NCI-H1105 treated with DMSO at 0.1 percent for 48 hours (cell line): ENCODE results near the gene TMTC2.
"Not testable (repeated sequence)": the region's sequence is repeated elsewhere in the genome, so short reads cannot be mapped to it uniquely, and the experiment has no call there.

Experiments used
- DNase-seq: peaks from one replicate; lab custom pipeline; 2025; lab: John Stamatoyannopoulos, UW

Gene TMTC2

DNA sequence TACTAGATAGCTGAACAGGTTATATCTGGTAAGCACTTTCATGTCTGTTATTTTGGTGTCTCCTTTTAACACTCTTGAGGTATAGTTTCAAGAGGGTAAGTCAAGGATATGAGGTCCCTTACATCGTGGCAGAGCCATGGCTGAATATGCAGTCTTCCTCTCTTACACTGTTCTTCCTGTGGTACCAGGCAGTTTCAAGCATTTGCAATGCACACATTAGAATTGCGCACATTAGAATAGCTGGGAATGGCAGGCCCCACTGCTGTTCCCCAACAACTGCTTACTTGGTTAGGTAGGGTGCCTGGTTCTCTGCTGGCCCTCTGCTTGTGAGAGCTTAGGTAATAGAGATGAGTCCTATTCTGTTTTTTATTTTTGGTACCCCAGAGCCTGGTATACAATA, 41.2 kb downstream of the TMTC2 start:
- DNase-seq, result no peak

- no peak for DNase-seq
Observed at GRCh38 chr12:82728710-82729109, 42.0 kb downstream of the TMTC2 start.

DNA sequence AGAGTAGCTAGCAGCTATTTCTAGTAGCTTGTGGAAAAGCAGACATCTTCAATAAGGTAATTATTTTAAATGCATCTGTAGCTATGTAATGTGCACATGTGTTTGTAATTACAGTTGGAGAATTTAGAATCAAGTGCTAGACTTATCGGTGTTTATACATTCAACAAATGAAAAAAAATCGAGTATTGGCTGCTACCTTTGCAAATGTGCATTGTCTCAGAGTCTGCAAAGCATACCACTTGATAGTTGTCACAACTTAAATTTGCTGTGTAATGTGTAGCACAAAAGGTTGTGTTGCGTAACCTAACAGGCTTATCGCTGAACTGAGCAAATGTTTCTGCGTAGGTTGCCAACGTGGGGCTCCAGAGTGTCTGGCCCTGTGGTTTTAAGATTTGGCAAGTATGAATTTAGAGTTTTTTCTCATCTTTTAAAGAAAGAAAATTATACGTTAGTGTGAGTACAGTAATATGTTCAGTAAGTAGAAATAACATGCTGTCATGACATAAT, 44.3 kb downstream of the TMTC2 start:
- DNase-seq, result peak; percentile 68

DNA sequence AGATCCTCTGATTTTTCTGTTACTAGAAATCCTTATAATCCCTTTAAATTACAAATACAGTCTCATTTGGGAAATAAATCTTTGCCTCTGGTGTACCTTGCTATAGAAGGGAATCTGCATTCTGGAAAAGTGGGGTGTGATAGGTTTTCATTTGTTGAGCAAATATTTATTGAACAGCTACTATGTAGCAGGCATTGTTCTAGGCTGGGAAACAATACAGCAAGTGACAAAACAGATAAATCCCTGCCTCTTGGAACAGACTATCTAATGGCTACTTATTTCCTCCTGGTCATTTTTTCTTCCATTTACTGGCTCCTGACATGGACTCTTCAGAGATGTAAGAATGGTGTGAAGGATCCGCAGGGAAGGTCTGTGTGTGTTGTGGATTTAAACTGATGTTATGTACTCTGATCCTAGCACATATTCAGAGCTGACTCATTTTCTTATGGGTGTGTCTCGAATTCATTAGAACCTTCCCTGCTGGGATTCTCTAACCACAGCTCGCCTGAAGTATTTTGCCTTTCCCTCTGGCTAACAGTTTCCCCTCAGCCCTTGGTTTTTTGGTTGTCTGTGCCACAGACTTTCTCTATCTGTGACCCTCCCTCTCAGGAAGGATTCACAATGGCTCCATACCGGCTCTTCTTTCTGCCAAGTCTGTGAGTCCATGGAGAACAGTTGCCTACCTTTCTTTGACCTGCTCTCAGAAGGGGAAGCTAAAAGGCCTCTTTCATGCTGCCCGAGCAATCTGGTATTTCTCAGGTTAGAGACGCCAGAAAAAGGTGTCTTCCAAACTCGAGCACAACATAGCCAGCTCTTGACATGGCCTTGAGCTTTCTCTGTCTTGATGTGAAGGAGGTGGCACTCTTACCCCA, 53.7 kb downstream of the TMTC2 start:
- DNase-seq, result no peak

DNA sequence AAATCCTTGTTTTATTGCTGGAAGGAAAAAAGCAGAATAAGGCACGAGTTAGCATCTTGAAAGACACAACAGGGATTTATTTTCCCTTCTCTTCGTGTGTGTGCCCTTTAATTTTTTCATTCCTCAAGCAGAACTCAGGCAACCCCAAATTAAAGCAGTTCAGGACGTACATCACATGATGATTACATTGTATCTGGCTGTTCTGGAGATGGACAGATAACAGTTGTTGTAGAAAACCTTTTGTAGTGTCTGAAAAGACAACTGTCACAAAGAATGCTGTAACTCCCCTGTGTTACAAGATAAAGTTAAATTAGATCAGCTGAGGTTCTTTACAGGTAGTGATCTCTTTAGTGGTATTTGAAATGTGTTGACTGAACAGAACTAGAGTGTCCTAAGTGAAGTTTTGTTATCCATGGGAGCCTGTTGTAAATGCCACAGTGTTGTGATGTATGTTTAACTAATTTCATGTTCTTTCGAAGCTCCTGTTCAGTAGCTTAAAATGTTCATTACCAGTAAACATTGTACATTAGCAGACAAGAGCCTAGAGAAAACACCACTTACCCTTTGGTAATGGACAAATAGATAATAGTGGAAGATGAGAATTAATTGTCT, 58.5 kb downstream of the TMTC2 start:
- DNase-seq, result peak; percentile 71

DNA sequence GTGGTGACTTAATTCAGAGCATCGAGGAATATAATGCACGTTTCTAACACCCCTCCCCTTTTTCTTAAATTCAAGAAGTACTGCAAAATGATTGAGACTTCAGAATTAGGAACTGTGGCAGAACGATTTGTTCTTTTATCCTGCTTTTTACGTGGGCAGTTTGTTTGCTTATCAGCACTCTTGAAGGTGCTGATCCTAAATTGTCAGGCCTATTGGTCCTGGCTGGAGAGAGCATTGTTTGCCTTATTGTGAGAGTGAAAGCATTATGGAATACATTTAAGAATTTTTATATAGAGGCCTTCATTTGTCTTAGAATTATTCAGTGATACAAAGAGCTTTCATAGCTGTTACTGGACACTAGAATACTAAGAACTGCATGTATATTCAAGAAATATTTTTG, 59.1 kb downstream of the TMTC2 start:
- peak; percentile 69 for DNase-seq

DNA sequence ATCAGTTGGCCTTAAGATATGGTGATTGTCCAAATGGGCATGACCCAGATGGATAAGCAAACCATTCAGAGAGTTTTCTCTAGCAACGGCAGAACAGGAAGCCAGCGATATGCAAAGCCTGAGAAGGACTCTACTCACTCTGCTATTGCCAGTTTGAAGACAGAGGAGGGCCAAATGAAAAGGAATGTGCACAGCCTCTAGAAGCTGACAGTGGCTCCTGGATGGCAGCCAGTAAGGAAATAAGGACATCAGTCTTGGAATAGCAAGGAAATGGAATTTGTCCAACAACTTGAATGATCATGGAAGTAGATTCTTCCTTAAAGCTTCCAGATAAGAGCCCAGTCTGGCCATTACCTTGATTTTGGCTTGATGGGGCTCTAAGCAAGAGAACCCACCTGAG, 60.0 kb downstream of the TMTC2 start:
- no peak for DNase-seq

DNA sequence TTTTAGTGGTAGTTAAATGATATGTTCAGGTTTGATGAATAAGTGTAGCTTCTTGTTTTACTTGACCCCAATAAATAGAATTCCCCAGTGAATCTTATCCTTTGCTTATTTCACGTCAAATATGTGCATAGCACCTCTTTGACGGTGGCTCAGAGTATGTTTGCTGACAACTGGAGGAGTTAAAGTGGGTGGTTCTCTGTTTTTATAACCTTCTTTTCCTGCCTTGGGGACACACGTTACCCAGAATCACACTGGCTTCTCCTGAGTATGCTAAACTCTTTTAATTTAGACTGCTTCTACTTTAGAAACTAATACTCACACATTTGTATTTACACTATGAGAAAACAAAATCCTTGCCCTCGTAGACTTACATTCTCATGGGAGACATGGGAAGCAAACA, 62.3 kb downstream of the TMTC2 start:
- no peak for DNase-seq

- DNase-seq, result no peak
Observed at GRCh38 chr12:82754856-82755255, 68.2 kb downstream of the TMTC2 start.

DNA sequence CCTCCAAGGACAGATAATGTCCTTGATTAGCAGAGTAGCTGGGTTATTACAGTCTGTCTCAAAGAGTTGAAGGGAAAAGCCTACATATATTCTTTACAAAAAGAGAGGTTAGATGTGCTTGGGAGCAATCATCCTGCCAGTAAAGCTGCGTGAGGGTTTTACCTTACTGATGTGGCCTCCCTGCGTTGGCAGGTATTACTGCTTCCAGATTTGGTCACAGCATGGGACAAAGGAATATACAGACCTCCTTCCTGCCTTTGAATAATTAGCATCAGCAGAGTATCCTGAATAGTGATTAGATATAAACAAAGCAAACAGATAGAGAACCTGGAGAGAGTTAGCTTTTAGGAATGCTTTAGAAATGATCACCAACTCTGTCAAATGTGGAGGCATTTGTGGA, 69.6 kb downstream of the TMTC2 start:
- DNase-seq, result no peak

DNA sequence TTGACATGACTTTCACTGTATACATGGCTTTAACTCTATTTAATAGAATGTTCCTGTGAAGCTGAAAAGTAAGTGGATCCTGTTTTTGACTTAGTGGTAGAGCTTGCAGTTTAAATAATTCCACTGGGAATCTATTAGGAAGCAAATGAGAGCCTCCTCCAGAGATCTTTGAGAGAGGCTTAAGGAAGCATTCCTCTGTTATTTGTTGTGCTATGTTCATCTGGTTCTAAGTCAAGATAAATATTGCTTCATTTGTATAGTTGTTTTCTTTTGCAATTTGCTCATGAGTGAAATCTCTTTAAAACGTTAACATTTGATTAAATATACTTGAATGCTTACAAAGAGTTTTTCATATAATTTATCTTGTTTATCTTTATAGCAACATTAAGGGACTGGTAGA, 70.4 kb downstream of the TMTC2 start:
- no peak for DNase-seq

GRCh38 chr12:82757656-82758055, 71.0 kb downstream of the TMTC2 start:
- no peak for DNase-seq

- peak; percentile 53 for DNase-seq
Observed at GRCh38 chr12:82758749-82759330, 72.1 kb downstream of the TMTC2 start.

- DNase-seq, result no peak
Observed at GRCh38 chr12:82760423-82760822, 73.7 kb downstream of the TMTC2 start.

- DNase-seq, result not testable (repeated sequence)
Observed at GRCh38 chr12:82765206-82765605, 78.5 kb downstream of the TMTC2 start.

- no peak for DNase-seq
Observed at GRCh38 chr12:82765971-82766705, 79.4 kb downstream of the TMTC2 start.

GRCh38 chr12:82774666-82775065, 88.0 kb downstream of the TMTC2 start:
- DNase-seq, result no peak

DNA sequence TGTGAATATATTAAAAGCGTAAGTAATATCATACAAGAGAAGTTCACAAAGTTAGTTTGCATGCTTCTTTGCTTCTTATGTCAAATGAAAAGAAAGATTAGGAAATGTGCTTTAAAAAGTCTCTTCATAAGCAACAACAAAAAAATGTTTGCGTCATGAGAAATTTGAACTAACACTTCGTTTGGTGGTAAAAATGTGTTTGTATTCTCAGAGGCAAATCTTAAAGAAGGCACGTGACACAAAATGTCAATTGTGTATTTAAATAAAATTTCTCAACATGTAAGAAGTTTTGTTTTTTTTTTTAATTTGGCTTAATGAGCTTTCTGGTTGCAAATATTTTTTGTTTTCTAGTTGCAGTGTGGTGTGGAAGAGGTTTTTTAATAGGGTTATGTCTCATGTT, 93.8 kb downstream of the TMTC2 start:
- no peak for DNase-seq

- no peak for DNase-seq
Observed at GRCh38 chr12:82781309-82781997, 94.7 kb downstream of the TMTC2 start.

DNA sequence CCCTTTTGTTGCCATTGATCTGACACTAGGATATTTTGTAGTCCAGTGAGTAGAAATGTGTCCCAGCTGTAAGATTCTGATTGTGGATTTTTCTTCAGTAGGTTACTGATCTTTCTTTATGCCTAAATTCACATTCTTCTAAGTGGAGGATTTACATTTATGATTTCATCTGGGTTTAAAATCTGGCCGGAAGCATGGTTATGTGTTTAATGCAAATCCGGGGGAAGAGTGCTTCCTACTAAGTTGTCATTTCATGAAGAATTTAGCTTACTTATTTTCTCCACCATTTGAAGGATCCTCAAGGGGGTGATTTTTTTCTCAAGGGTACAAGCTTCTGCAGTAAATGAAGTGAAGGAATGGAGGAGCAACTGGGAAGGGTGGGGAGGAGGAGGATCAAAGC, 96.7 kb downstream of the TMTC2 start:
- no peak for DNase-seq

- no peak for DNase-seq
Observed at GRCh38 chr12:82787016-82787415, 100.3 kb downstream of the TMTC2 start.

DNA sequence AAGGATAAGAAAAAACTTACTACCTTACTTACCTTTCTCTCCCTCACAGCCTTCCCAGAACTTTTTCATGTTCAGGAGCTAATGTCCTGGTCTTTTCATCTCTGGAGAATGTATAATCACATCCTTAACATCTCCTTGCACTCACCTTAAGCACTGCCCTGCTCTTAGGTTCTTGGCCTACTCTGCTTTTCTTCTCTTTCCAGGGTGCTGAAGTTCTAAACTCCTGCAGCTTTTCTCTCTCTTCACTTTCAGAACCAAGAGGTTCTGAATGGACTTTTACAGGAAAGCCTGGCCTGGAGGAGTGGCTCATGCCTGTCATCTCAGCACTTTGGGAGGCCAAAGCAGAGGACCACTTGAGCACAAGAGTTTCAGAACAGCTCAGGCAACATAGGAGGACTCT, 101.9 kb downstream of the TMTC2 start:
- no peak for DNase-seq
